ENCODE results near the gene FARSB.
"Not testable (repeated sequence)": the region's sequence is repeated elsewhere in the genome, so short reads cannot be mapped to it uniquely, and the experiment has no call there.

Gene FARSB

GRCh38 chr2:222655787-222656525 lies at the start of gene FARSB:
Gene FARSB, minus strand, starts transcription at chr2:222656092. Its CDS starts 19 bp downstream, at chr2:222656073.
- DNase-seq, result peak; percentile 83

GRCh38 chr2:222703886-222704285 lies 48.0 kb upstream of the FARSB start:
- DNase-seq, result no peak

DNA sequence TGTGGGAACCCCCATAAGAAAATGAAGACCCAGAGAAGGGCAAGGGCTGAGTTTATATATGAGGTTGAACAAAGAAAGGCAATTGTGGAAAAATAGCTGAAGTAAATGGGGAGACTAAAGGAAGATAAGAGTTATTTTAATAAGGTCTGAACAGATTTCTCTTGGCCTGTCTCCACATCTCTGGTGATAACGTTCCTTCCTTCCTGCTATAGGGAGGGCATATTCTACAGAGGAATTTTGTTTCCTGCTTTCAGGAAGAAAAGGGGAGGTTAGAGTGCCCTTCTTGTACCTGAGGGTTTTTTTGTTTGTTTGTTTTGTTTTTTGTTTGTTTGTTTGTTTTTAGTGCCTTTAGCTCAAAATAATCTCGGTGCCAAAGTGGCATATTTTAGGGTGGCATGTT lies 47.2 kb upstream of the FARSB start:
- DNase-seq, result no peak

GRCh38 chr2:222701721-222702131 lies 45.8 kb upstream of the FARSB start:
- no peak for DNase-seq

GRCh38 chr2:222701233-222701632 lies 45.3 kb upstream of the FARSB start:
- DNase-seq, result no peak

DNA sequence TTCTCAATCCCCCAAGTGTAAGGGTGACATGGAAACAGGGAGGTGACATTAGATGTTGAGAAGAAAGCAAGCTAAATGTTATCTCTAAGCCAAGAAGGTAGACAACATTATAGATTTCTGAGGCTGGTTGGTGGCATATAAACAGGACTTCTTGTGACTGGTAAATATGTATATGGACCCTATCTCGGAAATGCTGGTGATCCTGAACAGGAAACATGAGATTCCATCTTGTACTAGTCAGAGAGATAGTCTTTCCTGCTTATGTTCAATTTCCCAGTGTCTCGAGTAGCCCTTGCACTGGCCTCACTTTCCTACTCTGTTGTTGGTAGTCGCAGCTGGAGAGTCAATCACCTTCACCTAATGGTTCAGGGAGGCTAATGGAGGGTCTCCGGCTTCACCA lies 42.4 kb upstream of the FARSB start:
- no peak for DNase-seq

- no peak for DNase-seq
Observed at GRCh38 chr2:222693837-222694236, 37.9 kb upstream of the FARSB start.

GRCh38 chr2:222693413-222693812 lies 37.5 kb upstream of the FARSB start:
- DNase-seq, result not testable (repeated sequence)

- peak; percentile 73 for DNase-seq
Observed at GRCh38 chr2:222690564-222691200, 34.8 kb upstream of the FARSB start.

GRCh38 chr2:222689322-222689721 lies 33.4 kb upstream of the FARSB start:
- no peak for DNase-seq

DNA sequence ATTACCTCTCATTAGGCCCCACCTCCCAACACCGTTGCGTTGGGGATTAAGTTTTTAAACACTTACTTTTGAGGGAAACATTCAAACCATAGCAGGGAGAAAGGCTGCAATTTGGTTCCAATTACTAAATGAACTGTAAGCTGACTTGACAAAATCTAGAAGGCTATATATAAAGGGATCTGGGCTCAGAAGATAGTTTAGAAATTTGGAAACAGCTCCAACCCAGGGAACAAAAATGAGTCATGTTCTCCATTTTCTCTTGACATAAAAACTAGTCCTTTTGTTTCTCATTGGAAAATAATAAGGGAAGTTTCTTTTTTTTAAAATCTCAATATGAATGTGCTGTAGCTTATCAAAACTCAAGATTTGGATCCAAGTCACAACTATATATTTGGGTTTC lies 33.0 kb upstream of the FARSB start:
- DNase-seq, result no peak

- no peak for DNase-seq
Observed at GRCh38 chr2:222686086-222686750, 30.3 kb upstream of the FARSB start.

DNA sequence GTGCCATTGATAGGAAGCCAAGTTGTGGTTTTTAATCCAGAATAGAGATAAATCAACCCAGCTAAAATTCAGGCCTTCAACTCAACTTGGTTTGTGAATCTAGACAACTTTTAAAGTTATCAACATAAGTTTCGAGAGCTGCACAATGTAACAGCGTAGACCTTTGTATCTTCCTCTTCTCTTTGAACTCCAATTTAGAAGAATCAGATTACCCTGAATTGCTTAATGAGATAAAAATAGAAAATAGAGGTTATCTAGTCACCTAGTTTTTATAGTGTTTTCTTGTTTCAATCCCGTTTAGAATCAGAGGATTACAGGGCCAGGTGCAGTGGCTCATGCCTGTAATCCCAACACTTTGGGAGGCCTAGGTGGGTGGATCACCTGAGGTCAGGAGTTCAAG lies 27.9 kb upstream of the FARSB start:
- no peak for DNase-seq

GRCh38 chr2:222677981-222678380 lies 22.1 kb upstream of the FARSB start:
- no peak for DNase-seq

- no peak for DNase-seq
Observed at GRCh38 chr2:222673883-222674282, 18.0 kb upstream of the FARSB start.

DNA sequence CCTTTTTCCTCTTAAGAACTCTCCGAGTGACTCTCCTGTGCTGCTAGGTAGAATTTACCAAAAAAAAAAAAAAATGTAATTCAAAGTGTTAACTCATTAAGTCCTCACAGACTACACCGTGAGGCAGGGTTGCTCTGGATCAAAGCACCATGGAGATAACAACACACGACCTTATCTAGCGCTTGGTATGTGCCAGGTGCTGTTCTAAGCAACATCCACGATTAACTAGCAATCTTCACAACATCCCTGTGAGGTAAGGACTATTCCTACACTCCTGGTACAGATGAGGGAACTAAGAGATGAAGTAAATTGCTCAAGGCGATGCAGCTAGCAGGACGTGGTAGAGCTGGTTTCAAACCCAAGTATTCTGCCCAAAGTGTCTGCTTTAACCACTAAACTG lies 17.4 kb upstream of the FARSB start:
- no peak for DNase-seq

GRCh38 chr2:222672068-222672401 lies 16.1 kb upstream of the FARSB start:
- no peak for DNase-seq

- no peak for DNase-seq
Observed at GRCh38 chr2:222671259-222672067, 15.6 kb upstream of the FARSB start, which contains the start of gene MOGAT1. Gene MOGAT1, plus strand, starts transcription at chr2:222671658. Its CDS starts 128 bp downstream, at chr2:222671786.

GRCh38 chr2:222670191-222671038 lies 14.5 kb upstream of the FARSB start:
- no peak for DNase-seq

GRCh38 chr2:222669353-222669752 lies 13.5 kb upstream of the FARSB start:
- no peak for DNase-seq

GRCh38 chr2:222668494-222669154 lies 12.7 kb upstream of the FARSB start:
- no peak for DNase-seq

DNA sequence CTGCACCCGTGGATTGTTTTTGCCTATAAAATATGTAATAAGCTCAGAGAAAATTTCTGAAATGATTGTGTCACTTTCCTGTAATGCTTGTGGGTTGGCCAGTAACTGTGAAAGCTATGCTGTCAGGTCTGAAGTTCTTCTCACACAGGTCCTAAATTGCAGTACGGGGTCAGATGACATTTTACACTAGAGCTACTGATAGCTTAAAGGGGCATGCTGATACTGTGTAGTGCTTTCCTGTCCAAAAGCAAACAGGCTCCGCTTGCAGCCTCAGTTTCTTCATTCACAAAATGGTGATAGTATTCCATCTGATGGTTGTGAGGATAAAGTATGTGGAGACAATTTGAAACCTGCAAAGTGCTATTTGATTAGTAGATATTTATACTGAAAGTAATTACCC lies 7.6 kb upstream of the FARSB start:
- no peak for DNase-seq

Data from NCI-H2107 (cell line).